ENCODE data around the gene ELANE. TPM values are rescaled to one million over a fixed set of nuclear protein-coding genes. Genes with fewer than 3 reads are reported as not detected.
A peak's percentile ranks its signal among the peaks of the same experiment; 100 is the strongest.
"Not testable (repeated sequence)": the region's sequence is repeated elsewhere in the genome, so short reads cannot be mapped to it uniquely, and the experiment has no call there.

ELANE gene
- total RNA-seq, 1 donor from 2014 or later, result 1.6 TPM

- no peak for DNase-seq (ENCODE audit: missing footprints)
- ATAC-seq, result no peak
- intact Hi-C loops (cut with DNase I), result loop anchor here (5.0 kb wide), 1 partner anchor 41 kb away; the partner anchor contains the start of gene R3HDM4
Measured at GRCh38 chr19:871446-872265, 19.6 kb downstream of the ELANE start.

- intact Hi-C loops (cut with DNase I), result loop anchor here (5.0 kb wide), 1 partner anchor 40 kb away; the partner anchor contains the start of gene R3HDM4
- peak; percentile 35 for ATAC-seq
Measured at GRCh38 chr19:872266-872951, 20.3 kb downstream of the ELANE start.

GRCh38 chr19:873084-873483, 21.0 kb downstream of the ELANE start:
- intact Hi-C loops (cut with DNase I), result loop anchor here (5.0 kb wide), 1 partner anchor 39 kb away; the partner anchor contains the start of gene R3HDM4
- DNase-seq (ENCODE audit: missing footprints), result no peak
- no peak for ATAC-seq

More at GRCh38 chr19:872266-872951, 20.3 kb downstream of the ELANE start:
- DNase-seq (ENCODE audit: missing footprints), result peak; percentile 85

GRCh38 chr19:873561-874041, 21.5 kb downstream of the ELANE start:
- DNase-seq (ENCODE audit: missing footprints) (no peak), ATAC-seq (no peak)
- intact Hi-C loops (cut with DNase I), result loop anchor here (5.0 kb wide), 1 partner anchor 39 kb away; the partner anchor contains the start of gene R3HDM4

- DNase-seq (ENCODE audit: missing footprints) (no peak), ATAC-seq (no peak)
- intact Hi-C loops (cut with DNase I), result no loop called here
Measured at GRCh38 chr19:875265-875879, 23.3 kb downstream of the ELANE start.

GRCh38 chr19:876089-876488, 24.0 kb downstream of the ELANE start:
- intact Hi-C loops (cut with DNase I), result no loop called here
- DNase-seq (ENCODE audit: missing footprints) (no peak), ATAC-seq (no peak)

GRCh38 chr19:876780-877314, 24.7 kb downstream of the ELANE start:
- DNase-seq (ENCODE audit: missing footprints) (no peak), ATAC-seq (no peak)
- intact Hi-C loops (cut with DNase I), result no loop called here

- intact Hi-C loops (cut with DNase I); DNase-seq (ENCODE audit: missing footprints); ATAC-seq: not testable (repeated sequence)
Measured at GRCh38 chr19:877992-878660, 26.0 kb downstream of the ELANE start.

- ATAC-seq; DNase-seq (ENCODE audit: missing footprints); intact Hi-C loops (cut with DNase I): not testable (repeated sequence)
Measured at GRCh38 chr19:878751-879561, 26.9 kb downstream of the ELANE start.

- ATAC-seq (no peak), DNase-seq (ENCODE audit: missing footprints) (no peak)
- intact Hi-C loops (cut with DNase I), result no loop called here
Measured at GRCh38 chr19:879711-880438, 27.8 kb downstream of the ELANE start.

GRCh38 chr19:881385-882071, 29.4 kb downstream of the ELANE start:
- ATAC-seq (no peak), DNase-seq (ENCODE audit: missing footprints) (no peak)
- intact Hi-C loops (cut with DNase I), result no loop called here

GRCh38 chr19:882871-883497, 30.9 kb downstream of the ELANE start:
- intact Hi-C loops (cut with DNase I), result no loop called here
- no peak for ATAC-seq
- DNase-seq (ENCODE audit: missing footprints), result no peak

GRCh38 chr19:883661-884211, 31.6 kb downstream of the ELANE start:
- ATAC-seq (no peak), DNase-seq (ENCODE audit: missing footprints) (no peak)
- intact Hi-C loops (cut with DNase I), result no loop called here

GRCh38 chr19:884420-885211, 32.5 kb downstream of the ELANE start:
- intact Hi-C loops (cut with DNase I), result no loop called here
- ATAC-seq (no peak), DNase-seq (ENCODE audit: missing footprints) (no peak)
